Mammary epithelial cell (primary cell): Measurements from ENCODE around the gene GRK7.

Experiments used
- EZH2 ChIP-seq: IDR thresholded peaks from 2 replicates; pipeline ENCODE4 v1.6.1; 2012; ENCODE audit warnings: low read length, inconsistent platforms, borderline replicate concordance
- TF ChIP-seq, protein P1 (sequence below), 2 donors: IDR thresholded peaks in 1 of 2; conservative IDR thresholded peaks in 1 of 2; 2 replicates each; pipeline ENCODE4 v1.5.1; 2011 to 2012; ENCODE audit warnings: inconsistent platforms in 2 of 2, low read length in 2 of 2, mild to moderate bottlenecking in 2 of 2, control low read depth in 1 of 2, low read depth in 1 of 2; ENCODE audit not compliant: insufficient read depth in 1 of 2; ENCODE audit errors: extremely low read depth in 1 of 2

DNA sequence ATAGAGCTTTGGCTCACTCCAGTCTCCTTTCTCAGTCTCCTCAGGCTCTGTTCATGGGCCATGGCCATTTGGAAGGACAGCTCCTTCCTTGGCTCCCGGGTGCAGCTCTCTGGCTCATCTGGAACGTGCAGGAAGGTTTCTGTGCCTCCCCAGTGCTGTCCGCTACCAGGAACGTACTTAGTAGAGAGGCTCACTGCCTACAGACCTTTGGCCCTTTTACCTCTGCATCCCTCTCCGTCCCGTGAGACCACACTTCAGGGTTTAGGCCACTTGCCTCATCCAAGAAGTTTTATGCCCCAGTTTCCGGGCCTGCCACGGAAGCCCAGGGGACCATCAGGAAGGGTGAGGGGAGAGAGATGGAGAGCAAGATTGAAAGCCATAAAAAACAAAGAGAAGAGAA lies 20.9 kb downstream of the GRK7 start:
- TF ChIP-seq, protein P1, sequence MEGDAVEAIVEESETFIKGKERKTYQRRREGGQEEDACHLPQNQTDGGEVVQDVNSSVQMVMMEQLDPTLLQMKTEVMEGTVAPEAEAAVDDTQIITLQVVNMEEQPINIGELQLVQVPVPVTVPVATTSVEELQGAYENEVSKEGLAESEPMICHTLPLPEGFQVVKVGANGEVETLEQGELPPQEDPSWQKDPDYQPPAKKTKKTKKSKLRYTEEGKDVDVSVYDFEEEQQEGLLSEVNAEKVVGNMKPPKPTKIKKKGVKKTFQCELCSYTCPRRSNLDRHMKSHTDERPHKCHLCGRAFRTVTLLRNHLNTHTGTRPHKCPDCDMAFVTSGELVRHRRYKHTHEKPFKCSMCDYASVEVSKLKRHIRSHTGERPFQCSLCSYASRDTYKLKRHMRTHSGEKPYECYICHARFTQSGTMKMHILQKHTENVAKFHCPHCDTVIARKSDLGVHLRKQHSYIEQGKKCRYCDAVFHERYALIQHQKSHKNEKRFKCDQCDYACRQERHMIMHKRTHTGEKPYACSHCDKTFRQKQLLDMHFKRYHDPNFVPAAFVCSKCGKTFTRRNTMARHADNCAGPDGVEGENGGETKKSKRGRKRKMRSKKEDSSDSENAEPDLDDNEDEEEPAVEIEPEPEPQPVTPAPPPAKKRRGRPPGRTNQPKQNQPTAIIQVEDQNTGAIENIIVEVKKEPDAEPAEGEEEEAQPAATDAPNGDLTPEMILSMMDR (conservative IDR thresholded peaks at IDR 0.05 in 1 of 2, IDR thresholded peaks at IDR 0.05 in 1 of 2; ENCODE audit: extremely low read depth in 1 of 2, insufficient read depth in 1 of 2, low read depth in 1 of 2, low read length in 2 of 2) = no peak
- TF ChIP-seq EZH2 = no peak
